ENCODE data around the gene MEIS3. TPM values are rescaled to one million over a fixed set of nuclear protein-coding genes. Genes with fewer than 3 reads are reported as not detected.
A peak's percentile ranks its signal among the peaks of the same experiment; 100 is the strongest.

Gene MEIS3
- total RNA-seq, 1 donor from 2014 or later = 25.5 TPM

DNA sequence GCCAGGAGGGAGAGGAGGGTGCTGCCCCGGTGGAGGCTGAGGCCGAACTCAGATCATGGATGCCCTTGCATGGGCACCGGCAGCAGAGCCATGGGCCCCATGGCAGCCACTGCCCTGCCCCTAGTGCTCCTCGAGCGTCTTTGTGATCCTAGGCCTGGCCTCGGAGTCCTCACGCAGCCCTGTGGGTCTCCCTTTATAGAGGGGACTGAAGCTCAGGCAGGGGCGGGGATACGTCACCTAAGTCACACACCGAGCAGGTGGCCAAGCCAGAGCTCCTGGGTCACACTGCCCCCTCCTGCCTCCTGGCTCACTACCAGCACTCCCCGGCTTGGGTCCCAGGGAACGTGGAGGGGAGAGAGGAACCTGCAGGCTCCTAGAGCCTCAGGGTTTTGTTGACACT lies 41.5 kb downstream of the MEIS3 start:
- Mint-ChIP-seq H3K27me3 (no peaks in the 10 kb centered on the region), H3K4me1 (ENCODE audit: low read depth) (no peaks in the 10 kb centered on the region), H3K27ac (no peak overlapping the region), H3K9me3 (ENCODE audit: low read depth) (no peaks in the 10 kb centered on the region), H3K4me3 (ENCODE audit: low read depth) (no peak overlapping the region), H3K36me3 (ENCODE audit: insufficient read depth) (peaks cover 18% of the 10 kb centered on the region)
- TF ChIP-seq, protein P1, sequence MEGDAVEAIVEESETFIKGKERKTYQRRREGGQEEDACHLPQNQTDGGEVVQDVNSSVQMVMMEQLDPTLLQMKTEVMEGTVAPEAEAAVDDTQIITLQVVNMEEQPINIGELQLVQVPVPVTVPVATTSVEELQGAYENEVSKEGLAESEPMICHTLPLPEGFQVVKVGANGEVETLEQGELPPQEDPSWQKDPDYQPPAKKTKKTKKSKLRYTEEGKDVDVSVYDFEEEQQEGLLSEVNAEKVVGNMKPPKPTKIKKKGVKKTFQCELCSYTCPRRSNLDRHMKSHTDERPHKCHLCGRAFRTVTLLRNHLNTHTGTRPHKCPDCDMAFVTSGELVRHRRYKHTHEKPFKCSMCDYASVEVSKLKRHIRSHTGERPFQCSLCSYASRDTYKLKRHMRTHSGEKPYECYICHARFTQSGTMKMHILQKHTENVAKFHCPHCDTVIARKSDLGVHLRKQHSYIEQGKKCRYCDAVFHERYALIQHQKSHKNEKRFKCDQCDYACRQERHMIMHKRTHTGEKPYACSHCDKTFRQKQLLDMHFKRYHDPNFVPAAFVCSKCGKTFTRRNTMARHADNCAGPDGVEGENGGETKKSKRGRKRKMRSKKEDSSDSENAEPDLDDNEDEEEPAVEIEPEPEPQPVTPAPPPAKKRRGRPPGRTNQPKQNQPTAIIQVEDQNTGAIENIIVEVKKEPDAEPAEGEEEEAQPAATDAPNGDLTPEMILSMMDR (IDR thresholded peaks at IDR 0.05; ENCODE audit: unreplicated experiment) = no peak
- DNase-seq (ENCODE audit: low spot score, unreplicated experiment) = no peak

DNA sequence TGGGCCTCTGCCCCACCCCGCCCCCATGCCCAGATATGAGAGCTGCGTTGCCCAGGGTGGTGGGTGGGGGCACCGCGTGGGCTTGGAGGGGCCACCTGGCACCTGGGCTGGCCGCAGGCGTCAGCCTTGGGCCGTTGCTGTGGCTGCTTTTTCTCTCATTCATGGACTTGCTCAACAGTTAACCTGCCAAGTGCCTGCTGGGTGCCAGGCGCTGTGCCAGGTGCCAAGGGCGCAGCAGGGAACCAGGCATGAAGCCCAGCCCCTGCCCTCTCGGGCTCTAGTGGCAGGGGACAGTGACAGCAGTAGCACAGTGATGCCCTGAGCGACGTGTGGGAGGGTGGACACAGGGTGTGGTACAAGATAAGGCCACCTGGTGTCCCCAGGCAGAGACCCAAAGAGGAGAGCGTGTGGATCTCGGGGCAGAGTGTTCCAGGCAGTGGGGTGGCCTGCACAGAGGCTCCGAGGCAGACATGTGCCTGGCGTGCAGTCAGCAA lies 42.1 kb downstream of the MEIS3 start:
- H3K9me3 Mint-ChIP-seq (ENCODE audit: low read depth) = no peaks in the 10 kb centered on the region
- no peak overlapping the region for H3K27ac Mint-ChIP-seq
- no peak for DNase-seq (ENCODE audit: low spot score, unreplicated experiment)
- no peaks in the 10 kb centered on the region for H3K27me3 Mint-ChIP-seq
- peaks cover 18% of the 10 kb centered on the region for H3K36me3 Mint-ChIP-seq (ENCODE audit: insufficient read depth)
- no peaks in the 10 kb centered on the region for H3K4me1 Mint-ChIP-seq (ENCODE audit: low read depth)
- H3K4me3 Mint-ChIP-seq (ENCODE audit: low read depth) = no peak overlapping the region
- TF ChIP-seq, protein P1 (IDR thresholded peaks at IDR 0.05; ENCODE audit: unreplicated experiment) = no peak

DNA sequence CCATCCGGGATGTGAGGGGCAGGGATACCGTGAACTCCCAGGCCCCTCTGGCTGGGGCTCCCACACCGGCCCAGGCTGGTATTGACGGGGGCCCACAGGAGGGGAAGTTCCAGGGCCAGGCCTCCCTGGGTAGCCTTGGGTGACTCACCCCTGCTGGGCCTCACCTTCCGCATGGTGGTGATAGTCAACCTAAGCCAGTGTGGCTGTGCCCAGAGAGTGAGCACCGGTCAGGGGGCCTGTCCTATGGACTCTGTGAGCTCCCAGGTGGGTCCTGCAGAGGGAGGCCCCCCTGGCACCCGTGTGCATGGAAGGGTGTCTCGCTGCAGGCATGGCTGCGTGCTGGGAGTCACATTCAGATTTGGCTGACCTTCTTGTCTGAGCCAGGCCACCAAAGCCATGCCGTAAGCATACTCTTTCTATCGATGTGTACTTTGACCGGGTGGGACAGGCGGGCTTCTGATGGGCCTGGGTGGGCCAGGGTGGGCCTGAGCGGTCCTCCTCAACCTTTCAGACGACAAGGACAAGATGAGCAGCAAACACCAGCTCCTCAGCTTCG lies 42.7 kb downstream of the MEIS3 start:
- Mint-ChIP-seq H3K4me1 (ENCODE audit: low read depth) (no peaks in the 10 kb centered on the region), H3K27ac (no peak overlapping the region), H3K27me3 (no peaks in the 10 kb centered on the region), H3K4me3 (ENCODE audit: low read depth) (no peak overlapping the region), H3K9me3 (ENCODE audit: low read depth) (no peaks in the 10 kb centered on the region), H3K36me3 (ENCODE audit: insufficient read depth) (peaks cover 20% of the 10 kb centered on the region)
- DNase-seq (ENCODE audit: low spot score, unreplicated experiment) = no peak
- TF ChIP-seq, protein P1 (IDR thresholded peaks at IDR 0.05; ENCODE audit: unreplicated experiment) = no peak

DNA sequence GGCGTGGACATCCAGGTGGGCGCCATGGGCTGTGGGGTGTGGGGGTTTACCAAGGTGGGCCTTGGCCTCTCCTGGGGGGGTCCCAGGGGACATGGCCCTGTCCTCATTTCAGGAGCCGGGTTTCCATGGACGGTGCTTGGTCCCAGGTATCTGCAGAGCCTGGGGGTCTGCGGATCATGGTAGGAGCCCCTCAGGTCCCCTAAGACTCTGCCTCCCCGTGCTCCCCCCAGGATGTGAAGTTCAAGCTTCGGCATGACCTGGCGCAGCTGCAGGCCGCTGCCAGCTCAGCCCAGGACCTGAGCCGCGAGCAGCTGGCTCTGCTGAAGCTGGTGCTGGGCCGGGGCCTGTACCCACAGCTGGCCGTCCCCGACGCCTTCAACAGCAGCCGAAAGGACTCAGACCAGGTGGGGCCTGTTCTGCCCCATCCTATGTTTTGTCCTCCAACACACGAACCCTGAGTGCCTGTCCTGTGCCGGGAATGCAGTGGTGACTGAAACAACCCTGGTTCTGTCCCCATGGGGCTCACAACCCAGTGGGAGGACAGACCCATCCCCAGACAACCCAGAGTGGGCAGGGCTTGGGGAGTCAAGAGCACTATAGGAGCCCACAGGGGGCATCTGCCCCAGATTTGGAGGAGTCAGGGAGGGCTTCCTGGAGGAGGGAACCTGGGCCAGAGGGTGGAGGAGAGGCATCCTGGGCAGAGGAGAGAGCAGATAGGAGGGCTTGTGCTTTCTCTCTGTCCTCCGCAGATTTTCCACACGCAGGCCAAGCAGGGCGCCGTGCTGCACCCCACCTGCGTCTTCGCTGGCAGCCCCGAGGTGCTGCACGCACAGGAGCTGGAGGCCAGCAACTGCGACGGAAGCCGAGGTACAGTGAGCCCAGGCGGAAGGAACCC lies 43.4 kb downstream of the MEIS3 start:
- no peak for DNase-seq (ENCODE audit: low spot score, unreplicated experiment)
- no peak overlapping the region for H3K4me3 Mint-ChIP-seq (ENCODE audit: low read depth)
- no peaks in the 10 kb centered on the region for H3K4me1 Mint-ChIP-seq (ENCODE audit: low read depth)
- H3K27ac Mint-ChIP-seq = peak overlapping the region; percentile 37
- no peaks in the 10 kb centered on the region for H3K27me3 Mint-ChIP-seq
- no peaks in the 10 kb centered on the region for H3K9me3 Mint-ChIP-seq (ENCODE audit: low read depth)
- H3K36me3 Mint-ChIP-seq (ENCODE audit: insufficient read depth) = peaks cover 16% of the 10 kb centered on the region
- TF ChIP-seq, protein P1 (IDR thresholded peaks at IDR 0.05; ENCODE audit: unreplicated experiment) = no peak

DNA sequence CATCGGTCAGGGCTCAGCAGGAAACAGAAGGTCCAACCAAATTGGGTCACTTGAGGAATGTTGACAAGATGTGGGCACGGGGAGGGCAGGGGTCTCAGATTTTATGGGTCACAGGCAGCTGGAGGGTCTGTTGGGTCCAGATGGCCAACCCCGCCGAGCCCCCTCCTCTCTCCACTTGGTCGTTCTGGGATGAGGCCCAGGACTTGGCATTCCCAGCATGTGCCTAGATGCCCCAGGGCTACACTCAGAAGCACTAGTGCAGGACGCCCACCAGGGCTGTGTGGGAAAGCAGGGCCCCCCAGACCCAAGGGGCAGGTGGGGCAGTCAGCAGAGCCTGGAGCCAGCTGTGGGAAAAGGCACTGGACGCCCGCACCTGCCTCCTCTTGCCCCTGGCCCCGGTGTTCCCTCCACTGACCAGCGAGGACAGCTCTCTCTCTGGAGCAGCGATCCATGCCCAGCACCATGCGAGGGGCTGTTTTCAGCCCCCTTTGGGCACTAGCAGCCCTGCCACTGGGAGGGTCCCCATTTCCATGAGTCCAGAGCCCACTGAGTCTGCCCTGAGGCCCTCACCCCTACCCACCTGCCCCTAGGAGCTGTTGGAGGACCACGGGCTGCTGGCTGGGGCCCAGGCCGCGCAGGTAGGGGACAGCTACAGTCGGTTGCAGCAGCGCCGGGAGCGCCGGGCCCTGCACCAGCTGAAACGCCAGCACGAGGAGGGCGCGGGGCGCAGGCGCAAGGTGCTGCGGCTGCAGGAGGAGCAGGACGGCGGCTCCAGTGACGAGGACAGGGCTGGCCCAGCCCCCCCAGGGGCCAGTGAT lies 44.2 kb downstream of the MEIS3 start:
- H3K27me3 Mint-ChIP-seq = no peaks in the 10 kb centered on the region
- H3K4me3 Mint-ChIP-seq (ENCODE audit: low read depth) = no peak overlapping the region
- H3K27ac Mint-ChIP-seq = no peak overlapping the region
- no peak for DNase-seq (ENCODE audit: low spot score, unreplicated experiment)
- no peaks in the 10 kb centered on the region for H3K9me3 Mint-ChIP-seq (ENCODE audit: low read depth)
- H3K4me1 Mint-ChIP-seq (ENCODE audit: low read depth) = no peaks in the 10 kb centered on the region
- peaks cover 13% of the 10 kb centered on the region for H3K36me3 Mint-ChIP-seq (ENCODE audit: insufficient read depth)
- TF ChIP-seq, protein P1 (IDR thresholded peaks at IDR 0.05; ENCODE audit: unreplicated experiment) = no peak

All from progenitor cell of endocrine pancreas (in vitro differentiated cells).